Karpas-422 (cell line): Measurements from ENCODE around the gene NEK6. TPM values are rescaled to one million over a fixed set of nuclear protein-coding genes. Genes with fewer than 3 reads are reported as not detected.

Experiments used
- DNase-seq: peaks from one replicate; pipeline ENCODE4 v3.0.0-alpha.2; 2015
- H2AFZ ChIP-seq: fragments of 200-600 bp; sonication (generic); 2 replicates; pipeline ENCODE4 v1.6.1; 2014; ENCODE audit warnings: antibody characterized with exemption, low read length, mixed read lengths
- H3K27ac ChIP-seq: fragments of 200-600 bp; sonication (generic); 2 replicates; pipeline ENCODE4 v1.5.1; 2014; ENCODE audit warnings: mild to moderate bottlenecking, low read length, moderate library complexity
- H3K27me3 ChIP-seq: fragments of 200-600 bp; sonication (generic); 2 replicates; pipeline ENCODE4 v1.6.1; 2014; ENCODE audit warnings: low read length, mixed read lengths
- H3K36me3 ChIP-seq: fragments of 200-600 bp; sonication (generic); 2 replicates; pipeline ENCODE4 v1.6.1; 2014; ENCODE audit warnings: low read length, mixed read lengths; ENCODE audit not compliant: insufficient read depth
- H3K4me1 ChIP-seq: fragments of 200-600 bp; sonication (generic); 2 replicates; pipeline ENCODE4 v1.6.1; 2014; ENCODE audit warnings: mild to moderate bottlenecking, low read length, mixed read lengths
- H3K4me2 ChIP-seq: fragments of 200-600 bp; sonication (generic); 2 replicates; pipeline ENCODE4 v1.6.1; 2014; ENCODE audit warnings: low read length, low read depth, mild to moderate bottlenecking; ENCODE audit not compliant: poor library complexity, severe bottlenecking
- H3K4me3 ChIP-seq: fragments of 200-600 bp; sonication (generic); 2 replicates; pipeline ENCODE4 v1.5.1; 2014; ENCODE audit warnings: mild to moderate bottlenecking, antibody characterized with exemption, low read length, mixed read lengths
- H3K79me2 ChIP-seq: fragments of 200-600 bp; sonication (generic); 2 replicates; pipeline ENCODE4 v1.6.1; 2014; ENCODE audit warnings: mild to moderate bottlenecking, low read length, mixed read lengths
- H3K9ac ChIP-seq: fragments of 200-600 bp; sonication (generic); 2 replicates; pipeline ENCODE4 v1.6.0; 2014; ENCODE audit warnings: low read length
- H3K9me2 ChIP-seq: fragments of 200-600 bp; sonication (generic), shearing (Covaris generic); replicated peaks from 2 replicates; pipeline ENCODE4 v1.6.0; 2014; ENCODE audit warnings: mild to moderate bottlenecking, low read length, moderate library complexity; ENCODE audit not compliant: insufficient read depth
- H3K9me3 ChIP-seq: fragments of 300-700, 200-600 bp; sonication (generic); 2 replicates; pipeline ENCODE4 v1.6.1; 2014; ENCODE audit warnings: low read length, mixed read lengths
- H4K20me1 ChIP-seq: fragments of 200-600 bp; sonication (generic); 2 replicates; pipeline ENCODE4 v1.6.1; 2014; ENCODE audit warnings: mild to moderate bottlenecking, antibody characterized with exemption, low read length, low read depth; ENCODE audit not compliant: insufficient read depth
- total RNA-seq: library from RNA; depleted of rRNA; stranded (reverse); fragments of >200 nt; shearing (Covaris generic); gene quantifications from 2 replicates; pipeline ENCODE4 v1.2.3, GENCODE V29; 2014; ENCODE audit warnings: low replicate concordance

NEK6 gene
- total RNA-seq, 1 experiment from 2014 or later, result 77.9 TPM

DNA sequence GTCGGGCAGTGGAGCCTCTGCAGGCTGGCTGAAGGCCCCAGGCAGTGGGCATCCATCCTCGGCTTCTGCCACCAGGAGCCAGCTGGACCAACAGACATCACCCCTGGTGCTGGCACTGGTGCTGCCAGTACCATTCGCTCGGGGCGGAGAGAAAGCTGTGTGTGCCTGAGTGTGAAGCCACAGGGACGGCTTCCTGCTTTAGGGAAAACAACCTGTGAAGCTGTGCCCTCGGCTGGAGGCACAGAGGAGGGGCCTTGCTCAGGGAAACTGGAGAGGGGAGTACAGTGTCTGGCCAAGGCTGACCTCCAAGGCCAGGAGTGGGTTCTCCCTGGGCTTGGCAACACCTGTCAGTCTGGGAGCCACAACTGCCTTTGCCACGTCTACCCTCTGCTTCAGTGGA, 38.3 kb downstream of the NEK6 start:
- Histone ChIP-seq H3K79me2 (peaks cover 100% of the 10 kb centered on the region), H3K27me3 (no peaks in the 10 kb centered on the region), H2AFZ (no peak overlapping the region), H3K36me3 (no peaks in the 10 kb centered on the region; the same call in 1 of the 2 replicates), H3K4me3 (no peak overlapping the region), H3K9me3 (no peaks in the 10 kb centered on the region), H3K4me1 (peaks cover 65% of the 10 kb centered on the region), H3K9ac (no peak overlapping the region), H3K4me2 (no peak overlapping the region), H3K27ac (peak overlapping the region; percentile 34; the same call in 1 of the 2 replicates), H3K9me2 (no peaks in the 10 kb centered on the region), H4K20me1 (peaks cover 92% of the 10 kb centered on the region)
- DNase-seq, result no peak

DNA sequence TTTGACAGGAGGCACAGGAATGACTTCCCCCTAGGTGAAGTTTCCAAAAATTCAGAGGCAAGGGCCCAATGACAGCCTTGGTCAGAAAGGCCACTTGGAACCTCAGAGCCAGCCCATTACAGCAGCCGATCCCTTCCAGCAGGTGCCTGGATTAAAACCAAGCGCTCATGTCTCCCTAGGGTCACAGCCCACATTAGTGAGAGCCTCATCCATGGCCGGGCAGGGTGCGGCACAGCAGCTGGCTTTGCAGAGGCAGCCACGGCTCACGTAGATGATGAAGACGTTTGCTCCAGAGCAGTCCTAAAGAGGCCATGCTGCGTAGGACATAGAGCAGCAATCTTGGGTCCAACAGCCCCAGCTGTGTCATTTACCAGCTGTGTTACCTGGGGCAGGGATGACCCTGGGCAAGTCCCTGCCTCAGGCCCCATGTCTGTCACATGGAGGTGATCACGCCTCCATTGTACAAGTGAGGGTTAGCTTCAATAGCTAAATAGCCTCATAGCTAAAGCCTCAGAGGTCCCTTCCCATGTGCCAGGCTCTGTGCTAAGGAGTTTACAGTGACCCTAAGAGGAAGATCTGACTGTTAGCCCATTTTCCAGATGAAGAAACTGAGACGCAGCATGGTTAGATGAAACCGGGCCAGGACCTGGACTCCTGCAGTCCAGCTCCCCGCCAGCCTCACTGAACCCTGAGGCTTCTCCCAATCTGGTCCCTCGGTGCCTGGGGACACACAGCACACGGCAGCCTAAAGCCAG, 39.2 kb downstream of the NEK6 start:
- H3K27ac ChIP-seq, result peak overlapping the region; percentile 34
- peaks cover 56% of the 10 kb centered on the region for H3K4me1 ChIP-seq
- H2AFZ ChIP-seq, result no peak overlapping the region
- no peaks in the 10 kb centered on the region for H3K9me3 ChIP-seq
- no peaks in the 10 kb centered on the region for H3K27me3 ChIP-seq
- peaks cover 98% of the 10 kb centered on the region for H4K20me1 ChIP-seq
- peaks cover 100% of the 10 kb centered on the region for H3K79me2 ChIP-seq
- H3K9me2 ChIP-seq, result no peaks in the 10 kb centered on the region
- no peak for DNase-seq
- no peaks in the 10 kb centered on the region; the same call in 1 of the 2 replicates for H3K36me3 ChIP-seq
- H3K4me3 ChIP-seq, result no peak overlapping the region
- no peak overlapping the region for H3K9ac ChIP-seq
- no peak overlapping the region for H3K4me2 ChIP-seq

DNA sequence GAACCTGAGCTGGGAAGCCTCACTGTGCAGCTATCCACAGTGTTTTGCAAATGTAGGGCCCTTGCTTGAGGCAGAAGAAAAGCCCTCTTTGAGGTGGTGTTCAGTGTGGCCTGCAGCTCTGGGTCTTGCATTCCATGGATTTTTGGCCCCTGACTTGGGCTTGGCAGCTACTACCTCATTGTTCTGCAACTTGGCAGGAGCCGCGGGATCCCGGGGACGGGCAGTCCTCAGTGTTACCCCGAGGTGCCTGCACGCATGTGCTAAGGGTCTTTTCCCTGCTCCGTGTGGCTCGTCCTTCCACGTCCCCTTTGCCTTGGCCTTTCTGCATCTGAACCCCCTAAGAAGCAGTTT, 39.8 kb downstream of the NEK6 start:
- H4K20me1 ChIP-seq, result peaks cover 96% of the 10 kb centered on the region
- no peaks in the 10 kb centered on the region for H3K27me3 ChIP-seq
- H3K36me3 ChIP-seq, result no peaks in the 10 kb centered on the region; the same call in 1 of the 2 replicates
- DNase-seq, result no peak
- peak overlapping the region; percentile 34; the same call in 1 of the 2 replicates for H3K27ac ChIP-seq
- peaks cover 100% of the 10 kb centered on the region for H3K79me2 ChIP-seq
- no peaks in the 10 kb centered on the region for H3K9me3 ChIP-seq
- H3K4me1 ChIP-seq, result peaks cover 50% of the 10 kb centered on the region
- no peak overlapping the region for H3K4me2 ChIP-seq
- H2AFZ ChIP-seq, result no peak overlapping the region
- no peaks in the 10 kb centered on the region for H3K9me2 ChIP-seq
- no peak overlapping the region for H3K4me3 ChIP-seq
- no peak overlapping the region for H3K9ac ChIP-seq

DNA sequence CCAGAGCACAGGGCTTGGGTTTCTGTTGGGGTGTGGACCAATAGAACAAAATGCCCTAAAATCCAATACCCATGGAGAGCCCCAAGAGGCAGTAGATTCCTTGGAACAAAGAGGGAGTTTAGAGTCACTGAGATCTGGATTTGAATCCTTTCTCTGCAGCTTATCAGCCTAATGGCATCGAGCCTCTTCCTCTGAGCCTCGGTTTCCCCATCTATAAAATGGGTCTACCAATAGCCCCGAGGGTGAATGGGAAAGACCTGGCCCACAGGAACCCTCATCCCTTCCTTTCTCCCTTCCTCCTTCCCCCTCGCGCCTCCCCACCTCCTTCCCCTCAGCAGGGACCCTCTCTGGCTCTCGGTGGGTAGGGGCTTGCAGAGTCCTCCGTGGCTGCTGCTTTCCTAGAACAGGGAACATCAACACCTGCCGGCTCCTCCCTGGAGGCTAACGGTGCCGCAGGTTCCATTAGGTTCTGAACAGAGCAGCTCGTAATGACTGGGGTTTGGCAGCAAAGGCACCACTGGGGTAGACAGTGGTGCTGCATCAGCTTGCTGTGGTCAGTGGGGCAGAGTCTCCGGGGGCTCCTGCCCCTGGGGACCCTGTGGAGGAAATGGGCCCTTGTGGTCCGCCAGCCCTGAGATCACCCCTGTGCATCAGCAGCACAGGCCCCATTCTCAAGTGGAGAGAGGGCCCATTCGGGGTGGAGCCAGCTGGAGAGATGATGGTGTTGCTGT, 40.3 kb downstream of the NEK6 start:
- peaks cover 100% of the 10 kb centered on the region for H3K79me2 ChIP-seq
- no peak overlapping the region for H3K27ac ChIP-seq
- no peaks in the 10 kb centered on the region for H3K9me3 ChIP-seq
- H3K9me2 ChIP-seq, result no peaks in the 10 kb centered on the region
- H3K4me1 ChIP-seq, result peaks cover 45% of the 10 kb centered on the region
- H4K20me1 ChIP-seq, result peaks cover 91% of the 10 kb centered on the region
- no peak overlapping the region for H3K4me2 ChIP-seq
- no peaks in the 10 kb centered on the region; the same call in 1 of the 2 replicates for H3K36me3 ChIP-seq
- no peak for DNase-seq
- no peak overlapping the region for H3K4me3 ChIP-seq
- H2AFZ ChIP-seq, result no peak overlapping the region
- no peaks in the 10 kb centered on the region for H3K27me3 ChIP-seq
- H3K9ac ChIP-seq, result no peak overlapping the region

DNA sequence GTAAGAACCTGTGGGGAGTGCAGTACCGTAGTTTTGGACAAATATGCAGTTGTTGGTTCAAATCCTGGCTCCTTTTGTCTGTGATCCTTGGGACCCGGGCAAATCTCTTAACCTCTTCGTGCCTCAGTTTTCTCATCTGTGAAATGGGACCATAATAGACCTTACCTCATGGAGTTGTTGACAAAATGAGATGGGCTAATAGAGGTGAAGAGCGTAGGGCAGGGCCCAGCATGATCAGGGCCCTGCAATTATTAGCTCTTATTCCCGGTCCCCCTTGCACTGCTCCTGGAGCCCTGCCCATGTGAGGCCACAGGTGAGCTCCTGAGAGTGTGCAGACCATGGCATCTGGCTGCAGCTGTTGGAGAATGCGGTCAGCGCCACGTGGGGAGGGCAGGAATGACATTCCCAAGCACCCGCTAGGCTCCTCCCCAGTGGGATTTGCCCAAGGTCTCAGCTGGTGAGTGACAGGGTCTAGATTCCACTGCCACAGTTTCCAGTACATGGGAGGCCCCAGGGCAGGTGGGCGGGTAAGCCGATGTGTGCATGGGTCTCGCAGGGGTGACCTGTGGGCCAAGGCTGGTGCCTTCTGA, 41.0 kb downstream of the NEK6 start:
- Histone ChIP-seq H3K4me2 (no peak overlapping the region), H2AFZ (no peak overlapping the region), H3K4me1 (peaks cover 38% of the 10 kb centered on the region), H4K20me1 (peaks cover 90% of the 10 kb centered on the region), H3K27ac (no peak overlapping the region), H3K9me3 (no peaks in the 10 kb centered on the region), H3K79me2 (peaks cover 100% of the 10 kb centered on the region), H3K9ac (no peak overlapping the region), H3K4me3 (no peak overlapping the region), H3K27me3 (no peaks in the 10 kb centered on the region), H3K9me2 (no peaks in the 10 kb centered on the region), H3K36me3 (peaks cover 5% of the 10 kb centered on the region)
- DNase-seq, result no peak

DNA sequence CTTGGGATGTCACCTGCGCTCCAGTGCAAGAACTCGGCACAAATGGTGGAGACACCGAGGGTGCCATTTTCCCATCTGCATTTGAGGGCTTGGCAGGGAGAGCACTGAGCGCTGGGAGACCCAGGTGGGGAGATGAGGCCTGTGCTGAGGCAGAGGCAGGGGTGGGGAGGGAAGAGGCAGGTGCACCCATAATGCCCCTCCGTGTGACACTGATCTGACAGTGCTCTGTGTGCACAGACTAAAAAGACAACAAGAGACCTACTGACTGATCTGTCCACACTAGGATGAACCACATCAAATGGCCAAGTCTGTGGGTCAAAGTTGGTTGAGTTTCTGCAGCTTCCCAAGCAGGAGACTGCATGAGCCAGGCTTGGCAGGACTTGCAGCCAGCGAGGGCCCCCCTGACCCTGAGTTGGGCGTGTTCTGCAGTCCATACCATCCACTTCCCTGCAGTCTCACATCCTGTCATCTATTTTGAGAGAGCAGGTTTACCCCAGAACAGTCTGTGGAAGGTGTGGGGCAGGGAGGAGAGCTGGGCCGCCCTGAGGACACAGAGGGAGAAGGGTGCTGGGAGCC, 41.9 kb downstream of the NEK6 start:
- Histone ChIP-seq H3K36me3 (peaks cover 12% of the 10 kb centered on the region), H3K27me3 (no peaks in the 10 kb centered on the region), H2AFZ (no peak overlapping the region), H3K9me3 (no peaks in the 10 kb centered on the region), H3K4me2 (no peak overlapping the region), H3K9me2 (no peaks in the 10 kb centered on the region), H3K4me3 (no peak overlapping the region), H3K27ac (no peak overlapping the region), H3K4me1 (peaks cover 34% of the 10 kb centered on the region), H3K79me2 (peaks cover 100% of the 10 kb centered on the region), H3K9ac (no peak overlapping the region), H4K20me1 (peaks cover 85% of the 10 kb centered on the region)
- no peak for DNase-seq

DNA sequence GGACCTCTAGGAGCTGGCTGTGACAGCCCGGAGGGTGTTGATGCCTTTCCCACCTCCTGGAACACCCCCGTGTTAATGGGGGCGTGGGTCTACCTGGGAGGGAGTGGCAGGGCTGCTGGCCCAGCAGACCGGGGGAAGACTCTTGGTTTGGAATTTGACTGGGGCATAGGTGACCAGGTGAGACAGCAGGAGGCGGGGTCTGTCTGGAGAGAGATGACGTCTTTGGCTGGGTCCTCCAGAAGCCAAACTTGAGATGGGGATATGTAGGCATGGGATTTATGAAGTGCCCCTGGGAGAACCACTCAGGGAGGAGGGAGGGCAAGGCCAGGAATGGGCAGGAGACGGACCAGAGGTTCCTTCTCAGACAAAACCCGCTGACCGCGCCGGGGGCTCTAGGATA, 42.6 kb downstream of the NEK6 start:
- H3K9ac ChIP-seq, result no peak overlapping the region
- no peaks in the 10 kb centered on the region for H3K9me3 ChIP-seq
- H3K4me3 ChIP-seq, result no peak overlapping the region
- H3K9me2 ChIP-seq, result no peaks in the 10 kb centered on the region
- no peak overlapping the region for H3K4me2 ChIP-seq
- no peak for DNase-seq
- H3K79me2 ChIP-seq, result peaks cover 98% of the 10 kb centered on the region
- H3K27ac ChIP-seq, result no peak overlapping the region
- H3K4me1 ChIP-seq, result peaks cover 27% of the 10 kb centered on the region
- no peak overlapping the region for H2AFZ ChIP-seq
- H3K27me3 ChIP-seq, result no peaks in the 10 kb centered on the region
- peaks cover 78% of the 10 kb centered on the region for H4K20me1 ChIP-seq
- peaks cover 16% of the 10 kb centered on the region for H3K36me3 ChIP-seq

DNA sequence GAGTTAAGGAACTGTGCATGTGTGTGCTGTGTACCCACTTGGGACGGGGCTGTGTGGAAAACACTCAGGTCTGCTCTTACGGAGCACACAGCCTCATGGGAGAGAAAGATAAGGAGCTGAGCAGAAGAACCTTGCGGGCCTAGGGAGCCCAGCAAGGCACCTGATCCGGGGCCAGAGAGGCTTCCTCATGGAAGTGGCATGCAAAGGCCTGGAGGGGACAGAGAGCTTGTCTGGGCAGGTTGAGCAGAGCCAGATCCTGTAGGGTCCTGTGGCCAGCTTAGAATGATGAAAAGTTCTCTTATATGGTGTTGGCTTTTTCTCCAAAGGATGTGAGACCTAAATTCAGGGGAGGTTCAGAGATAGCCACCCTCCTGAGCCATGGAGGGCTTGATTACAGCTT, 45.2 kb downstream of the NEK6 start:
- H4K20me1 ChIP-seq, result peaks cover 75% of the 10 kb centered on the region
- no peak overlapping the region for H3K9ac ChIP-seq
- H3K27me3 ChIP-seq, result no peaks in the 10 kb centered on the region
- H3K4me1 ChIP-seq, result 0 out of 2 replicates have a peak, but pooled peaks cover 1% of the 10 kb centered on the region
- no peak overlapping the region for H3K4me3 ChIP-seq
- peaks cover 20% of the 10 kb centered on the region for H3K36me3 ChIP-seq
- no peaks in the 10 kb centered on the region for H3K9me3 ChIP-seq
- peaks cover 98% of the 10 kb centered on the region for H3K79me2 ChIP-seq
- no peak overlapping the region for H3K4me2 ChIP-seq
- H2AFZ ChIP-seq, result no peak overlapping the region
- no peak for DNase-seq
- no peaks in the 10 kb centered on the region for H3K9me2 ChIP-seq
- H3K27ac ChIP-seq, result no peak overlapping the region
